ENCODE data around the gene MEP1A.

DNA sequence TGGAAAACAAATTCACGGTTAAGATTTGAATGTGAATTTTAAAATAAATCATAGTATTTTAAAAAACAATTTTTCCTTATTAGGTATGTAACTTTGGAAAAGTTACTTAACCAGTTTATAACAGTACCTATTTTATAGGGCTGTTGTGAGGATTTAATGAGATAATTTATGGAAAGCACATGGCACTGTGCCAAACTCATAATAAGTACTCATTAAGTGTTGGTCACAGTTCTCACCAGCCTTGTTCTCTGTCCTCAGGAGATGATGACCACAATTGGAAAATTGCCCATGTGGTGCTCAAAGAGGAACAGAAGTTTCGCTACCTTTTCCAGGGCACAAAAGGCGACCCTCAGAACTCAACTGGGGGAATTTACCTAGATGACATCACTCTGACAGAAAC is 39.6 kb downstream of the MEP1A start:
- TF ChIP-seq CTCF (IDR thresholded peaks at IDR 0.05) (no peak), POLR2A (IDR thresholded peaks at IDR 0.05) (no peak)
